Gastrocnemius medialis (tissue), 4 donors: Measurements from ENCODE around the gene B3GNT3. TPM values are rescaled to one million over a fixed set of nuclear protein-coding genes. Genes with fewer than 3 reads are reported as not detected.

Experiments
- ATAC-seq, 2 donors: fragments of 150-250 bp; one replicate each; pipeline ENCODE4 v1.9.1; 2016
- DNase-seq, 2 donors: peaks; one replicate each; pipeline ENCODE4 v3.0.0-alpha.2; 2019
- H3K27ac ChIP-seq, 4 donors: fragments of 200-600 bp; sonication (generic); 1 replicate in 1 of 4; 2 replicates in 3 of 4; pipeline ENCODE4 v1.5.1; 2016 to 2018; ENCODE audit warnings: mild to moderate bottlenecking in 2 of 4, moderate library complexity in 1 of 4
- H3K27me3 ChIP-seq, 3 donors: fragments of 200-600 bp; sonication (generic) in 2 of 3; 1 replicate in 1 of 3; 2 replicates in 2 of 3; pipeline versions ENCODE4 v1.5.1 to v1.6.0; 2016 to 2019; ENCODE audit warnings: mild to moderate bottlenecking in 1 of 3, moderate library complexity in 1 of 3
- H3K36me3 ChIP-seq, 2 donors: fragments of 200-600 bp; sonication (generic) in 1 of 2; one replicate each; pipeline ENCODE4 v1.5.1; 2017 to 2018
- H3K4me1 ChIP-seq, 2 donors: fragments of 200-600 bp; sonication (generic) in 1 of 2; one replicate each; pipeline ENCODE4 v1.5.1; 2016 to 2017; ENCODE audit warnings: mild to moderate bottlenecking in 2 of 2
- H3K4me3 ChIP-seq, 4 donors: fragments of 200-600 bp; sonication (generic) in 3 of 4; 1 replicate in 1 of 4; 2 replicates in 3 of 4; pipeline ENCODE4 v1.5.1; 2016 to 2019; ENCODE audit warnings: mild to moderate bottlenecking in 2 of 4
- H3K9me3 ChIP-seq, 3 donors: fragments of 200-600 bp; sonication (generic) in 2 of 3; 1 replicate in 1 of 3; 2 replicates in 2 of 3; pipeline ENCODE4 v1.5.1; 2016 to 2019
- CTCF ChIP-seq, 5 experiments: fragments of 450-650 bp in 3 of 5; fragments of 200-600 bp in 2 of 5; sonication (generic) in 2 of 5; IDR thresholded peaks in 4 of 5; conservative IDR thresholded peaks in 1 of 5; 1 replicate in 4 of 5; 2 replicates in 1 of 5; pipeline ENCODE4 v1.5.1; 2016 to 2019; ENCODE audit warnings: antibody characterized with exemption in 5 of 5, mild to moderate bottlenecking in 3 of 5, moderate library complexity in 3 of 5
- POLR2A ChIP-seq, 2 donors: fragments of 450-650 bp; IDR thresholded peaks; one replicate each; pipeline ENCODE4 v1.6.1; 2017; ENCODE audit warnings: antibody characterized with exemption in 2 of 2, mild to moderate bottlenecking in 2 of 2, moderate library complexity in 2 of 2
- in situ Hi-C, 4 donors: fragments of 200-750 bp; cut with MboI; loops; one replicate each; pipeline versions ENCODE4 v1.15.0 to v1.8.0; 2017; ENCODE audit warnings: low sequenced_read_pairs in 4 of 4
- intact Hi-C: fragments of 100-400 bp; cut with DNase I; formaldehyde crosslinking; loops from one replicate; pipeline ENCODE4 v1.15.1; 2023; ENCODE audit warnings: low total_unique reads
- total RNA-seq, 4 donors: library from RNA; depleted of rRNA; stranded (reverse); fragments of >200 nt; gene quantifications; one replicate each; pipeline versions ENCODE4 v1.1.0 to v1.2.3, GENCODE V29; 2016

Gene B3GNT3
- total RNA-seq, 4 donors from 2014 or later = 0.13 to 0.39 TPM; not detected in 2

GRCh38 chr19:17807731-17808316, 12.9 kb downstream of the B3GNT3 start:
- peaks cover 0 to 11% (median 0%) of the 10 kb centered on the region in 3 donors for H3K27me3 ChIP-seq
- no peaks in the 10 kb centered on the region for H3K4me1 ChIP-seq
- ATAC-seq (no peak), DNase-seq (no peak)
- H3K4me3 ChIP-seq = no peak overlapping the region
- no peak overlapping the region for H3K27ac ChIP-seq
- intact Hi-C loops (no loop called here), in situ Hi-C loops (no loop called here)
- TF ChIP-seq POLR2A (IDR thresholded peaks at IDR 0.05) (no peak), CTCF (IDR thresholded peaks at IDR 0.05 in 4 of 5, conservative IDR thresholded peaks at IDR 0.05 in 1 of 5) (no peak)
- H3K9me3 ChIP-seq = no peaks in the 10 kb centered on the region
- H3K36me3 ChIP-seq = no peaks in the 10 kb centered on the region

GRCh38 chr19:17811103-17811502, 16.2 kb downstream of the B3GNT3 start:
- in situ Hi-C loops = no loop called here
- ATAC-seq (no peak), DNase-seq (no peak)
- peaks cover 0 to 19% (median 0%) of the 10 kb centered on the region in 3 donors for H3K27me3 ChIP-seq
- H3K36me3 ChIP-seq = no peaks in the 10 kb centered on the region
- H3K4me3 ChIP-seq = no peak overlapping the region
- H3K4me1 ChIP-seq = no peaks in the 10 kb centered on the region
- H3K9me3 ChIP-seq = no peaks in the 10 kb centered on the region
- intact Hi-C loops = no loop called here
- H3K27ac ChIP-seq = no peak overlapping the region
- no peak for TF ChIP-seq POLR2A (IDR thresholded peaks at IDR 0.05)
- no peak for TF ChIP-seq CTCF (IDR thresholded peaks at IDR 0.05 in 4 of 5, conservative IDR thresholded peaks at IDR 0.05 in 1 of 5)

- Histone ChIP-seq H3K27me3 (peaks cover 0 to 19% (median 5%) of the 10 kb centered on the region in 3 donors), H3K4me1 (no peaks in the 10 kb centered on the region)
Measured at GRCh38 chr19:17811681-17812080, 16.7 kb downstream of the B3GNT3 start.

GRCh38 chr19:17812099-17812498, 17.2 kb downstream of the B3GNT3 start:
- DNase-seq (no peak), ATAC-seq (no peak)
- Histone ChIP-seq H3K4me1 (no peaks in the 10 kb centered on the region), H3K4me3 (no peak overlapping the region), H3K9me3 (no peaks in the 10 kb centered on the region), H3K27me3 (peaks cover 0 to 19% (median 5%) of the 10 kb centered on the region in 3 donors), H3K36me3 (no peaks in the 10 kb centered on the region), H3K27ac (no peak overlapping the region)
- TF ChIP-seq CTCF (IDR thresholded peaks at IDR 0.05 in 4 of 5, conservative IDR thresholded peaks at IDR 0.05 in 1 of 5) = no peak
- TF ChIP-seq POLR2A (IDR thresholded peaks at IDR 0.05) = no peak
- intact Hi-C loops = no loop called here
- in situ Hi-C loops = no loop called here

More at GRCh38 chr19:17811681-17812080, 16.7 kb downstream of the B3GNT3 start:
- in situ Hi-C loops = no loop called here
- DNase-seq = no peak
- no peak overlapping the region for H3K27ac ChIP-seq
- no peak for TF ChIP-seq POLR2A (IDR thresholded peaks at IDR 0.05)
- no peak for TF ChIP-seq CTCF (IDR thresholded peaks at IDR 0.05 in 4 of 5, conservative IDR thresholded peaks at IDR 0.05 in 1 of 5)
- no peak for ATAC-seq
- no peaks in the 10 kb centered on the region for H3K36me3 ChIP-seq
- H3K9me3 ChIP-seq = no peaks in the 10 kb centered on the region
- intact Hi-C loops = no loop called here
- no peak overlapping the region for H3K4me3 ChIP-seq
